Heart left ventricle (tissue), 16 donors: ENCODE data around the gene SLC9A8. TPM values are rescaled to one million over a fixed set of nuclear protein-coding genes. Genes with fewer than 3 reads are reported as not detected.

ENCODE experiments used
- ATAC-seq, 4 donors: fragments of 200-7000 bp; cut with Tn5 transposase; one replicate each; pipeline ENCODE4 v1.9.1; 2020 to 2022; ENCODE audit warnings: moderate library complexity in 4 of 4, mild to moderate bottlenecking in 3 of 4, moderate number of reproducible peaks in 1 of 4
- DNase-seq, 5 donors: peaks; one replicate each; pipeline ENCODE4 v3.0.0-alpha.2; 2020
- H3K27ac ChIP-seq, 12 donors: fragments of 200-600 bp; sonication (generic) in 4 of 12; one replicate each; pipeline versions ENCODE4 v1.5.0 to v1.8.0; 2016 to 2022; ENCODE audit warnings: mild to moderate bottlenecking in 2 of 12
- H3K27me3 ChIP-seq, 9 donors: fragments of 200-600 bp; sonication (generic) in 2 of 9; one replicate each; pipeline versions ENCODE4 v1.5.1 to v1.8.0; 2016 to 2022; ENCODE audit warnings: mild to moderate bottlenecking in 3 of 9
- H3K36me3 ChIP-seq, 9 donors: fragments of 200-600 bp; sonication (generic) in 2 of 9; one replicate each; pipeline versions ENCODE4 v1.5.0 to v1.8.0; 2018 to 2022; ENCODE audit warnings: mild to moderate bottlenecking in 2 of 9
- H3K4me1 ChIP-seq, 12 donors: fragments of 200-600 bp; sonication (generic) in 4 of 12; one replicate each; pipeline versions ENCODE4 v1.5.0 to v1.8.0; 2016 to 2022; ENCODE audit warnings: mild to moderate bottlenecking in 3 of 12
- H3K4me3 ChIP-seq, 12 donors: fragments of 200-600 bp; sonication (generic) in 4 of 12; one replicate each; pipeline versions ENCODE4 v1.5.0 to v1.8.0; 2017 to 2022; ENCODE audit warnings: mild to moderate bottlenecking in 9 of 12, moderate library complexity in 4 of 12
- H3K9me3 ChIP-seq, 12 donors: fragments of 200-600 bp; sonication (generic) in 4 of 12; one replicate each; pipeline versions ENCODE4 v1.5.0 to v1.8.0; 2016 to 2022; ENCODE audit warnings: mild to moderate bottlenecking in 1 of 12
- POLR2A ChIP-seq, 2 donors: fragments of 450-650 bp; IDR thresholded peaks; one replicate each; pipeline ENCODE4 v1.6.1; 2017; ENCODE audit warnings: antibody characterized with exemption in 2 of 2, mild to moderate bottlenecking in 2 of 2, moderate library complexity in 2 of 2
- WGBS, 4 donors: extraction: QIAGEN DNeasy Blood & Tissue Kit in 2 of 4; methylation state at CpG; one replicate each; pipeline versions ENCODE4 v1.1.5 to v1.1.7; 2013 to 2018; 5-methylcytosine and 5-hydroxymethylcytosine counted together
- intact Hi-C, 10 donors: fragments of 100-400 bp; cut with DNase I; formaldehyde crosslinking; loops; one replicate each; pipeline versions ENCODE4 v1.11.1 to v1.14.2; 2022
- polyA plus RNA-seq, 2 donors: library from polyadenylated mRNA; stranded (reverse); fragments of 200-250 nt; gene quantifications; one replicate each; pipeline ENCODE4 v1.2.3, GENCODE V29; 2013
- total RNA-seq, 9 donors: library from RNA; depleted of rRNA in 2 of 9; stranded (reverse); fragments of >200 nt in 2 of 9; fragmentation: NEBNext Ultra II Directional in 3 of 9; extraction: Animal tissue kit (Norgen Biotek cat#: 25700) in 3 of 9; gene quantifications; one replicate each; pipeline versions ENCODE4 v1.1.0 to v1.2.4, GENCODE V29; 2016 to 2023
- TF ChIP-seq, protein P1 (sequence below), 12 donors: fragments of 200-600 bp; sonication (generic) in 4 of 12; IDR thresholded peaks; one replicate each; pipeline versions ENCODE4 v1.5.0 to v1.8.0; 2018 to 2022; ENCODE audit warnings: antibody characterized with exemption in 12 of 12, mild to moderate bottlenecking in 5 of 12
- donor health status: ischemic (EF 13 %, LVEDD 7.1; RV severe dilation, severe dysfunction).
- donor health status: healthy with polysubstance abuse.
- donor health status: DM: no; HTN: yes; CAD: no.
- donor health status: DM: no; HTN: no; CAD: no.
- donor health status: ischemic (EF 25% LVEDD 6.9; RV normal size, moderate dysfunction).
- donor health status: ischemic (EF 25% LVEDD 5.7; RV mildly dilated, moderate dysfunction).
- donor health status: healthy.
- donor health status: DM: yes; HTN: yes; CAD: no.
- donor health status: ischemic (EF 35%, LVEDD 5.7; RV mildly dilated, moderate dysfunction).
- donor health status: nonischemic (EF 11% LVEDD 7.7; RV severe dilation, severe dysfunction).
- donor health status: DM: yes; HTN: yes; CAD: no.
- donor health status: PGD.
- donor health status: ischemic (EF 29% LVEDD 5.4; RV normal size, mild dysfunction).
- donor health status: nonischemic (EF 23%, LVEDD 6.1; RV moderate dilation, normal function).

SLC9A8 gene
- total and polyA plus RNA-seq, 11 donors: 4.6 to 12.5 (median 6.2) TPM

DNA sequence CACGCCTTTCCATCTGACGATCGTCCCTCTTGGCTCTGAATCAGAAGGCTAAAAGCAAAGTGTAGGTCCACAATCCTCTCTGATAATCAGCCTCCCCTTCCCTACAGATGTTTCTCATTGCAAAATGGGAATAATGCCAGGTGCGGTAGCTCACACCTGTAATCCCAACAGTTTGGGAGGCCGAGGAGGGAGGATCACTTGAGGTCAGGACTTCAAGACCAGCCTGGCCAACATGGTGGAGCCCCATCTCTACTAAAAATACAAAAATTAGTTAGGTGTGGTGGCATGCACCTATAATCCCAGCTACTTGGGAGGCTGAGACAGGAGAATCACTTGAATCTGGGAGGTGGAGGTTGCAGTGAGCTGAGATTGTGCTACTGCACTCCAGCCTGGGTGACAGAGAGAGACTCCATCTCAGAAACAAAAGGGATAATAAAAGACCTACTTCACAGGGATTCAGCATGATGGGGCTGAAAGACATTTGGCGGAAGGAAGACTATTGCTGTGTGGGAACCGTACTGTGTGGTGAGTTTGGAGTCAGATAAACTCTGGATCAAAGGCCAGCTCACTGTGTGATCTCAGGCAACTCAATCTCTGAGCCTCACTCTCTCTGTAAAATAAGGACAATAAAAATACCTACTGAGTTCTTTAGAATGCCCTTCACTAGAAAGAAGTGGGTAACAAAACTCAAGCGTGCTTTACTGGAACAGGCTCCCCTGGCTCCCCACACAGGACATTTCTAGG, 15.9 kb upstream of the SLC9A8 start:
- WGBS, 4 donors: 76 to 81% (median 78%) methylated on average over 8 of the region's 8 CpGs
- ATAC-seq (no peak), DNase-seq (no peak)
- H3K4me3 ChIP-seq: no peak overlapping the region
- no peaks in the 10 kb centered on the region for H3K27me3 ChIP-seq
- H3K4me1 ChIP-seq: peaks cover 0 to 26% (median 0%) of the 10 kb centered on the region in 12 donors
- H3K9me3 ChIP-seq: no peaks in the 10 kb centered on the region
- intact Hi-C loops: no loop called here
- TF ChIP-seq POLR2A (IDR thresholded peaks at IDR 0.05): no peak
- TF ChIP-seq, protein P1, sequence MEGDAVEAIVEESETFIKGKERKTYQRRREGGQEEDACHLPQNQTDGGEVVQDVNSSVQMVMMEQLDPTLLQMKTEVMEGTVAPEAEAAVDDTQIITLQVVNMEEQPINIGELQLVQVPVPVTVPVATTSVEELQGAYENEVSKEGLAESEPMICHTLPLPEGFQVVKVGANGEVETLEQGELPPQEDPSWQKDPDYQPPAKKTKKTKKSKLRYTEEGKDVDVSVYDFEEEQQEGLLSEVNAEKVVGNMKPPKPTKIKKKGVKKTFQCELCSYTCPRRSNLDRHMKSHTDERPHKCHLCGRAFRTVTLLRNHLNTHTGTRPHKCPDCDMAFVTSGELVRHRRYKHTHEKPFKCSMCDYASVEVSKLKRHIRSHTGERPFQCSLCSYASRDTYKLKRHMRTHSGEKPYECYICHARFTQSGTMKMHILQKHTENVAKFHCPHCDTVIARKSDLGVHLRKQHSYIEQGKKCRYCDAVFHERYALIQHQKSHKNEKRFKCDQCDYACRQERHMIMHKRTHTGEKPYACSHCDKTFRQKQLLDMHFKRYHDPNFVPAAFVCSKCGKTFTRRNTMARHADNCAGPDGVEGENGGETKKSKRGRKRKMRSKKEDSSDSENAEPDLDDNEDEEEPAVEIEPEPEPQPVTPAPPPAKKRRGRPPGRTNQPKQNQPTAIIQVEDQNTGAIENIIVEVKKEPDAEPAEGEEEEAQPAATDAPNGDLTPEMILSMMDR (IDR thresholded peaks at IDR 0.05): no peak
- H3K36me3 ChIP-seq: no peaks in the 10 kb centered on the region
- H3K27ac ChIP-seq: no peak overlapping the region

DNA sequence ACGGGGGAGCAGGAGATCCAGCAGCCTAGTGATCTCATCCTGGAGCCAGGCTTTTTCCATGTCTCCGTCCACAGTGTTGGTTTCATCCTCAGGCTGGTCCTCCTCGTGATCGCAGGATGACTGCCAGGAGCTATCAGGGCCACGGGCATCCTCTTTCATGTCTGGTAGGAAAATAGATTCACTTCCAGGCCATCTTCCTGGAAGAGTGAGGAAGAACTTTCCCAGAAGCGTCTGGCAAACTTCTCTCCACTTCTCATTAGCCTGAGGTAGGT, 15.3 kb upstream of the SLC9A8 start:
- peaks cover 0 to 28% (median 0%) of the 10 kb centered on the region in 12 donors for H3K4me1 ChIP-seq
- WGBS, 4 donors: 64 to 77% (median 68%) methylated on average over 6 of the region's 6 CpGs
- ATAC-seq (no peak), DNase-seq (no peak)
- H3K9me3 ChIP-seq: no peaks in the 10 kb centered on the region
- no peaks in the 10 kb centered on the region for H3K36me3 ChIP-seq
- no peaks in the 10 kb centered on the region for H3K27me3 ChIP-seq
- no peak overlapping the region for H3K27ac ChIP-seq
- intact Hi-C loops: no loop called here
- H3K4me3 ChIP-seq: no peak overlapping the region
- no peak for TF ChIP-seq POLR2A (IDR thresholded peaks at IDR 0.05)
- TF ChIP-seq, protein P1 (IDR thresholded peaks at IDR 0.05): no peak

DNA sequence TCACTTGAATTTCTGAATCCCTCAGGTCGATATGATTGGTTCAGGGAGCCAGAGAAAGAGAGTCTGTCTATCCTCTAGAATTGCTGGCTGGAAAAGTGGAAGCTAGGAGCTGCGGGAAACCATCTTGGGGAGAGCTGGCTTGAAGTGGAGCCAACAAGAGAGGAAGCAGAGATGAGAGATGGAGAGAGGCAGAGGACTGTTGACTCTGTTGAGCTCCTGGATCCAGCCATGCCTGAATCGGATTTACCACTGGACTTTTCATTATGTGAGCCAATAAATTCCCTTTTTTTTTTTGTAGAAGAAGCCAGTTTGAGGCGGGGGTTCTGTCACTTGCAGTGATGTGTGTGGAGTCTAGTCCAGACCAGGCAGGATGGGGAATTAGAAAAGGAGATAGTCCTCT, 13.9 kb upstream of the SLC9A8 start:
- ATAC-seq (no peak), DNase-seq (no peak)
- H3K36me3 ChIP-seq: no peaks in the 10 kb centered on the region
- TF ChIP-seq POLR2A (IDR thresholded peaks at IDR 0.05): no peak
- TF ChIP-seq, protein P1 (IDR thresholded peaks at IDR 0.05): no peak
- no peak overlapping the region for H3K4me3 ChIP-seq
- peaks cover 0 to 29% (median 0%) of the 10 kb centered on the region in 12 donors for H3K4me1 ChIP-seq
- WGBS, 4 donors: 84 to 89% (median 88%) methylated on average over 4 of the region's 4 CpGs
- intact Hi-C loops: no loop called here
- H3K27ac ChIP-seq: no peak overlapping the region
- H3K27me3 ChIP-seq: no peaks in the 10 kb centered on the region
- H3K9me3 ChIP-seq: no peaks in the 10 kb centered on the region

DNA sequence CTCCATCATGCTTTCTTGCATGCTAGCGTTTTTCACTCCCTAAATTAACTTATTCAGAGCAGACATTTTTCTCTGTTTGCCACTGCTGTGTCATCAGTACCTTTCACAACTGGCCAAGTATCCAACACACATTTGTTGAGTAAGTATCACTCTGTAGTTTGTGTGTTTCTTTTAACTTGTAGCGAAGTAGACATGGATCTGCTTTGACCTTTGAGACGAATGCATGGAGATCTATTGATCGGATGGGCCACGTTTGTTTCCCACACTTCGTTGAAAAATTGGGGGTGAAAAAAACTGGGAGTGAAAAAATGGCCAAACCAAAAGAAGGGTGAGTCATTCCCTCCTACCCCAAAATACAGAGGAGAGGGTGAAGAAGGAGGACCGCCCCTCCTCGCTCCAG, 12.9 kb upstream of the SLC9A8 start:
- TF ChIP-seq POLR2A (IDR thresholded peaks at IDR 0.05): no peak
- TF ChIP-seq, protein P1 (IDR thresholded peaks at IDR 0.05): no peak
- no peak overlapping the region for H3K27ac ChIP-seq
- WGBS, 4 donors: 87 to 89% (median 87%) methylated on average over 8 of the region's 8 CpGs
- peaks cover 0 to 20% (median 0%) of the 10 kb centered on the region in 12 donors for H3K4me1 ChIP-seq
- H3K27me3 ChIP-seq: no peaks in the 10 kb centered on the region
- ATAC-seq: no peak
- no peak for DNase-seq
- H3K36me3 ChIP-seq: no peaks in the 10 kb centered on the region
- no peak overlapping the region for H3K4me3 ChIP-seq
- intact Hi-C loops: no loop called here
- H3K9me3 ChIP-seq: no peaks in the 10 kb centered on the region
